ENCODE measurements around the gene HTRA1. TPM values are rescaled to one million over a fixed set of nuclear protein-coding genes. Genes with fewer than 3 reads are reported as not detected.

Gene HTRA1
- total and polyA plus RNA-seq, 2 of the 4 experiments (the other 2 are of a cell fraction) = 28.5 to 108 TPM

- Histone ChIP-seq H4K91ac (ENCODE audit: insufficient read depth, low read depth, low read length) (no peak overlapping the region), H3K79me1 (ENCODE audit: low read depth in 1 of 2, low read length in 2 of 2) (no peaks in the 10 kb centered on the region), H3K27me3 (ENCODE audit: control insufficient read depth, insufficient read depth, low read length) (no peaks in the 10 kb centered on the region; the same call in none of the 2 replicates), H4K5ac (ENCODE audit: low read depth, low read length) (no peak overlapping the region), H3K23ac (ENCODE audit: low read depth, low read length) (no peak overlapping the region), H2BK20ac (ENCODE audit: low read depth, low read length) (no peak overlapping the region), H2BK120ac (ENCODE audit: low read depth, low read length) (no peak overlapping the region), H3K14ac (replicated peaks; ENCODE audit: low read depth, low read length) (no peak overlapping the region), H3K4me3 (ENCODE audit: insufficient read depth, low read depth, low read length) (no peak overlapping the region), H3K9ac (ENCODE audit: low read depth, low read length) (no peak overlapping the region), H3K9me1 (ENCODE audit: insufficient read depth, low read length) (no peaks in the 10 kb centered on the region), H2BK15ac (ENCODE audit: low read depth, low read length) (no peak overlapping the region), H3K4ac (ENCODE audit: low read depth, low read length) (no peak overlapping the region), H3K4me2 (ENCODE audit: low read depth, low read length) (no peak overlapping the region), H3K9me3 (ENCODE audit: control insufficient read depth, insufficient read depth, low read length) (peaks cover 3% of the 10 kb centered on the region), H3K18ac (ENCODE audit: low read depth, low read length) (no peak overlapping the region), H4K20me1 (ENCODE audit: insufficient read depth, low read length) (no peaks in the 10 kb centered on the region), H4K8ac (ENCODE audit: low read depth in 2 of 2, low read length in 2 of 2) (no peak overlapping the region), H2AK5ac (ENCODE audit: low read depth, low read length) (no peak overlapping the region), H2AFZ (replicated peaks; ENCODE audit: low read length, poor library complexity) (no peak overlapping the region), H3K4me1 (ENCODE audit: control insufficient read depth, insufficient read depth, low read length) (peaks cover 2% of the 10 kb centered on the region), H3K56ac (ENCODE audit: extremely low read depth, insufficient read depth, low read length) (no peak overlapping the region), H3K27ac (ENCODE audit: insufficient read depth, low read length) (no peak overlapping the region), H2BK5ac (ENCODE audit: low read depth, low read length, poor library complexity, severe bottlenecking) (no peak overlapping the region), H2AK9ac (replicated peaks; ENCODE audit: low read depth, low read length, poor library complexity) (no peak overlapping the region), H3K36me3 (ENCODE audit: control insufficient read depth, insufficient read depth, low read length) (no peaks in the 10 kb centered on the region)
- POLR2A ChIA-PET (ENCODE audit: unreplicated experiment) = no interaction called here
- 60% methylated on average over 1 of the region's 3 CpGs; no CpG with 5 or more reads in 1 of the 2 experiments for WGBS, 2 experiments (ENCODE audit: extremely low coverage in 2 of 2, insufficient read length in 1 of 2)
- dilution Hi-C loops (cut with HindIII; ENCODE audit: low sequenced_read_pairs, unreplicated experiment) (no loop called here), intact Hi-C loops (cut with micrococcal nuclease) (no loop called here), in situ Hi-C loops (cut with MboI; ENCODE audit: low sequenced_read_pairs) (no loop called here)
- BruUV-seq (replicated peaks) = no TSS peak
- CTCF ChIA-PET = interaction anchor here (0.8 kb wide), 1 partner anchor 13 kb away, joined by 3 read pairs; no protein-coding TSS in a partner anchor
- no peak for DNase-seq
- ATAC-seq (ENCODE audit: low read depth) = no peak
- TF ChIP-seq POLR2A (IDR thresholded peaks at IDR 0.05; ENCODE audit: low read depth, low read length) = no peak
- TF ChIP-seq MAFK (IDR thresholded peaks at IDR 0.05; ENCODE audit: low read depth, low read length) = no peak
- no peak for TF ChIP-seq CEBPB (IDR thresholded peaks at IDR 0.05; ENCODE audit: low read depth, low read length)
- no peak for TF ChIP-seq USF2 (IDR thresholded peaks at IDR 0.05; ENCODE audit: low read depth, low read length)
- TF ChIP-seq ELK1 (IDR thresholded peaks at IDR 0.05; ENCODE audit: borderline replicate concordance, low read depth, low read length) = no peak
- no peak for TF ChIP-seq RFX5 (IDR thresholded peaks at IDR 0.05; ENCODE audit: low read depth, low read length)
- no peak for TF ChIP-seq CHD1 (IDR thresholded peaks at IDR 0.05; ENCODE audit: low read depth, low read length)
- no peak for TF ChIP-seq MAZ (IDR thresholded peaks at IDR 0.05; ENCODE audit: borderline replicate concordance, low read depth, low read length)
- TF ChIP-seq BHLHE40 (IDR thresholded peaks at IDR 0.05; ENCODE audit: low read depth, low read length) = no peak
- TF ChIP-seq RAD21 (IDR thresholded peaks at IDR 0.05; ENCODE audit: low read length) = no peak
- TF ChIP-seq SMC3 (IDR thresholded peaks at IDR 0.05; ENCODE audit: low read depth, low read length) = no peak
- TF ChIP-seq NFE2L2 (IDR thresholded peaks at IDR 0.05; ENCODE audit: low read depth, low read length) = no peak
- TF ChIP-seq CTCF (conservative IDR thresholded peaks at IDR 0.05; ENCODE audit: low read depth, low read length) = no peak
- TF ChIP-seq MXI1 (IDR thresholded peaks at IDR 0.05; ENCODE audit: borderline replicate concordance, low read depth, low read length) = no peak
- TF ChIP-seq RCOR1 (IDR thresholded peaks at IDR 0.05; ENCODE audit: insufficient replicate concordance, low read length) = no peak
- TF ChIP-seq FOS (IDR thresholded peaks at IDR 0.05; ENCODE audit: low read depth, low read length) = no peak
These were observed 12.8 kb upstream of the HTRA1 start for GRCh38 chr10:122448600-122448999.

All from IMR-90 (cell line).